Gastroesophageal sphincter (tissue), 4 donors: ENCODE results near the gene EXOG. TPM values are rescaled to one million over a fixed set of nuclear protein-coding genes. Genes with fewer than 3 reads are reported as not detected.

Experiments used
- ATAC-seq: fragments of 150-250 bp; one replicate; pipeline ENCODE4 v1.9.1; 2016; ENCODE audit warnings: mild to moderate bottlenecking, moderate library complexity
- H3K27ac ChIP-seq, 4 donors: fragments of 200-600 bp; sonication (generic) in 3 of 4; 1 replicate in 3 of 4; 2 replicates in 1 of 4; pipeline ENCODE4 v1.5.1; 2016 to 2019
- H3K27me3 ChIP-seq: fragments of 200-600 bp; sonication (generic); one replicate; pipeline ENCODE4 v1.5.1; 2019
- H3K36me3 ChIP-seq, 2 donors: fragments of 200-600 bp; sonication (generic); one replicate each; pipeline ENCODE4 v1.5.1; 2019; ENCODE audit warnings: control low read depth in 1 of 2
- H3K4me1 ChIP-seq, 3 donors: fragments of 200-600 bp; sonication (generic); 1 replicate in 2 of 3; 2 replicates in 1 of 3; pipeline ENCODE4 v1.5.1; 2016 to 2019; ENCODE audit warnings: control low read depth in 2 of 3
- H3K4me3 ChIP-seq, 2 donors: fragments of 200-600 bp; sonication (generic); one replicate each; pipeline ENCODE4 v1.5.1; 2019; ENCODE audit warnings: mild to moderate bottlenecking in 1 of 2, moderate library complexity in 1 of 2
- H3K9me3 ChIP-seq, 3 donors: fragments of 200-600 bp; sonication (generic); one replicate each; pipeline ENCODE4 v1.5.1; 2017 to 2019; ENCODE audit warnings: control low read depth in 2 of 3
- EP300 ChIP-seq: sonication (generic); formaldehyde crosslinking; IDR thresholded peaks from one replicate; pipeline ENCODE4 v1.6.1; 2017; ENCODE audit warnings: antibody characterized with exemption, mild to moderate bottlenecking
- POLR2A ChIP-seq, 2 donors: fragments of 450-650 bp; IDR thresholded peaks; one replicate each; pipeline ENCODE4 v1.6.1; 2017; ENCODE audit warnings: antibody characterized with exemption in 2 of 2, mild to moderate bottlenecking in 2 of 2, moderate library complexity in 1 of 2
- POLR2AphosphoS5 ChIP-seq: sonication (generic); formaldehyde crosslinking; IDR thresholded peaks from one replicate; pipeline ENCODE4 v1.6.1; 2017; ENCODE audit warnings: antibody characterized with exemption
- WGBS, 2 donors: methylation state at CpG; one replicate each; pipeline ENCODE4 v1.1.5; 2018; ENCODE audit warnings: low coverage in 1 of 2; 5-methylcytosine and 5-hydroxymethylcytosine counted together
- total RNA-seq, 4 donors: library from RNA; depleted of rRNA; stranded (reverse); fragments of >200 nt; gene quantifications; one replicate each; pipeline ENCODE4 v1.1.0, GENCODE V29; 2016
- TF ChIP-seq, protein P1 (sequence below), 4 experiments: fragments of 200-600 bp in 2 of 4; fragments of 450-650 bp in 2 of 4; sonication (generic) in 1 of 4; IDR thresholded peaks; one replicate each; pipeline ENCODE4 v1.5.1; 2017 to 2019; ENCODE audit warnings: antibody characterized with exemption in 4 of 4, mild to moderate bottlenecking in 2 of 4, moderate library complexity in 2 of 4

Gene EXOG
- total RNA-seq, 4 donors from 2014 or later, result 10.5 to 38.3 (median 19.3) TPM

DNA sequence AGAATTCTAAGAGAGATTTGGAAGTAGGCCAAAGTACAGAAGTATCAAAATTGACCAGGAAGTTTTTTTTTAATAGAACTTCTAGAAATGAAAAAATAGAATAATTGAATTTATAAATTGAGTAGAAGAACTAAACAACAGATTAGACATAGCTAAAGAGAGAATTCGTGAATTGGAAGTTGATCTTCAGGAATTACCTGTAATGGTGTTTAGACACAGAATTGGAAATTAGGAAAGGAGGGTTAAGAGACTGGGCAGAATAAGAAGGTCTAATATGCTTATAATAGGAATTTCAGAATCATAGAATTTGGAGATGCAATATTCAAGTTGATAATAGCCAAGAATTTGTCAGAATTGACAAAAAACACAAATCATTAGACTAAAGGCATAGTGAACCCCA is 26.3 kb upstream of the EXOG start:
- TF ChIP-seq POLR2AphosphoS5 (no peak), EP300 (no peak)
- TF ChIP-seq, protein P1, sequence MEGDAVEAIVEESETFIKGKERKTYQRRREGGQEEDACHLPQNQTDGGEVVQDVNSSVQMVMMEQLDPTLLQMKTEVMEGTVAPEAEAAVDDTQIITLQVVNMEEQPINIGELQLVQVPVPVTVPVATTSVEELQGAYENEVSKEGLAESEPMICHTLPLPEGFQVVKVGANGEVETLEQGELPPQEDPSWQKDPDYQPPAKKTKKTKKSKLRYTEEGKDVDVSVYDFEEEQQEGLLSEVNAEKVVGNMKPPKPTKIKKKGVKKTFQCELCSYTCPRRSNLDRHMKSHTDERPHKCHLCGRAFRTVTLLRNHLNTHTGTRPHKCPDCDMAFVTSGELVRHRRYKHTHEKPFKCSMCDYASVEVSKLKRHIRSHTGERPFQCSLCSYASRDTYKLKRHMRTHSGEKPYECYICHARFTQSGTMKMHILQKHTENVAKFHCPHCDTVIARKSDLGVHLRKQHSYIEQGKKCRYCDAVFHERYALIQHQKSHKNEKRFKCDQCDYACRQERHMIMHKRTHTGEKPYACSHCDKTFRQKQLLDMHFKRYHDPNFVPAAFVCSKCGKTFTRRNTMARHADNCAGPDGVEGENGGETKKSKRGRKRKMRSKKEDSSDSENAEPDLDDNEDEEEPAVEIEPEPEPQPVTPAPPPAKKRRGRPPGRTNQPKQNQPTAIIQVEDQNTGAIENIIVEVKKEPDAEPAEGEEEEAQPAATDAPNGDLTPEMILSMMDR (IDR thresholded peaks at IDR 0.05), result no peak
- ATAC-seq, result no peak
- H3K4me1 ChIP-seq, result peaks cover 0 to 19% (median 4%) of the 10 kb centered on the region in 3 donors
- H3K27ac ChIP-seq, result no peak overlapping the region
- H3K36me3 ChIP-seq, result no peaks in the 10 kb centered on the region
- no peak overlapping the region for H3K4me3 ChIP-seq
- H3K27me3 ChIP-seq, result no peaks in the 10 kb centered on the region
- H3K9me3 ChIP-seq, result peaks cover 0 to 11% (median 0%) of the 10 kb centered on the region in 3 donors
- WGBS, 2 donors, result 91 to 100% methylated on average over 1 of the region's 1 CpG

DNA sequence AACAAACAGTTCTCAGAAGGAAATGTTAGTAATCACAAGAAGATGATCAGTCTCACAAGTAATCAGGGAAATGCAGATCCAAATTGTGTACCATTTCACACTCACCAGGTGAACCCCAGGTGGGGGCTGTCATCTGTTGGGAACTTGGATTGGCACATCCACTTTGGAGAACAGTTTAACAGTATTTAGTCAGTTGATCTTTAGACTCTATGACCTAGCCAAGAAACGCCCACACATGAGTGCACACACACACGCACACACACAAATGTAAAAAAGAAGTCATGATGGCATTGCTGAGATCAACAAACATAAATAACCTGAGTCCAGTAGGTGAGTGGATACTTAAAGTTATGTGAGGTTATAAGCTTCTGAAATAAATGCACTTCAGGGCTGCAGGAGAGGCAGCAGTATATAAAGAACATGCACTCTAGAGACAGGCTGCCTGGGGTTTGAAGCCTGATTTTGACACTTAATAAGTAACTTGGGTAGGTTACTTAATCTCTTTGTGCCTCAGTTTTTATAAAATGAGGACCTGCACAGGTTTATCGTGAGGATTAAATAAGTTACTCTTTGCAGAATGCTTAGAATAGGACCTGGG is 24.8 kb upstream of the EXOG start:
- no peaks in the 10 kb centered on the region for H3K36me3 ChIP-seq
- no peak for ATAC-seq
- H3K27me3 ChIP-seq, result no peaks in the 10 kb centered on the region
- H3K4me1 ChIP-seq, result peaks cover 0 to 19% (median 4%) of the 10 kb centered on the region in 3 donors
- TF ChIP-seq, protein P1 (IDR thresholded peaks at IDR 0.05), result no peak
- TF ChIP-seq POLR2A (IDR thresholded peaks at IDR 0.05), result no peak
- H3K9me3 ChIP-seq, result peaks cover 0 to 11% (median 0%) of the 10 kb centered on the region in 3 donors
- H3K27ac ChIP-seq, result no peak overlapping the region
- 83 to 85% methylated on average over 3 of the region's 3 CpGs for WGBS, 2 donors
- no peak overlapping the region for H3K4me3 ChIP-seq

DNA sequence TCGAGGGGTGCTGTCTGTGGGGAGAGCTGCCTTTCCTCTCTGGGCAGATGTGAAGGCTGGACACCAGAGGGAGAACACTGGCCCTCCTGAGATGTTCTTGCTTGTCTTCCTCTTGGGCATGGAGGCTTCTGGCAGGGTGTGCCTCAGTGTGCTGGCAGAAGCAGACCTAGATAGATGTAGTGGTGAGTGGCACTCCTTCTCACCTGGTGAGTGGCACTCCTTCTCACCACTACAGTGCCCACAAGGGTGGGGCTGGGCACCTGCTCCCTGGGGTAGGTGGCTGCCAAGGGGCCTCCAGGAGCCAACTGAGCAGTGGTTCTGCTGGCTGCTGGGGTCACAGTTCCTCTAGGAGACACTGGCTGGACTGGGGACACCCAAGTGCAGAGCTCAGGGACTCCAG is 23.8 kb upstream of the EXOG start:
- Histone ChIP-seq H3K27ac (no peak overlapping the region), H3K4me3 (no peak overlapping the region), H3K36me3 (peaks cover 0 to 5% of the 10 kb centered on the region in 2 donors), H3K27me3 (no peaks in the 10 kb centered on the region), H3K9me3 (peaks cover 0 to 11% (median 0%) of the 10 kb centered on the region in 3 donors), H3K4me1 (peaks cover 0 to 19% (median 4%) of the 10 kb centered on the region in 3 donors)
- no CpG with 5 or more reads among the region's 1 CpG for WGBS, 2 donors
- TF ChIP-seq POLR2AphosphoS5, result no peak
- no peak for TF ChIP-seq POLR2A (IDR thresholded peaks at IDR 0.05)
- TF ChIP-seq EP300, result no peak
- TF ChIP-seq, protein P1 (IDR thresholded peaks at IDR 0.05), result no peak
- no peak for ATAC-seq

DNA sequence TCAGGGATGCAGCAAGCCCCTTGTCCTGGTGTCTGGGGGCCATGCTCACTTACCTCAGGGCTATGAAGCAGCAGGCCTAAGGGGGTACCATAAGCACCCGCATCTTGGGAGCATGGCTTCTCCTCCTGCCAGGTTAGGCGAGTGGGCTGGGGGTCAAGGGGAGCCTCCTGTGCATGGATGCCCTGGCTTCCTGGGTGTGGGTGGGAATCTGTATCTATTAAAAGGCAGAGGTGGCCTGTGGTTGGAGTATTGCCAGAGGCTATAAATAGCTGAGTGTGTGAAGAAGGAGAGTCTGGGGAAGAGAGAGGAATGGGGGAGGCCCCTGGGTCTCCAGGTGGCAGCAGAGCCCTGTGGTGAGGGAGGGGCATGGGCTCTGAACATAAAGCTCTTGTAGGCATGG is 22.9 kb upstream of the EXOG start:
- Histone ChIP-seq H3K36me3 (peaks cover 0 to 14% of the 10 kb centered on the region in 2 donors), H3K9me3 (peaks cover 0 to 11% (median 0%) of the 10 kb centered on the region in 3 donors), H3K4me1 (peaks cover 0 to 19% (median 4%) of the 10 kb centered on the region in 3 donors), H3K27ac (no peak overlapping the region), H3K27me3 (no peaks in the 10 kb centered on the region), H3K4me3 (no peak overlapping the region)
- no peak for TF ChIP-seq EP300
- TF ChIP-seq, protein P1 (IDR thresholded peaks at IDR 0.05), result no peak
- no peak for TF ChIP-seq POLR2A (IDR thresholded peaks at IDR 0.05)
- no CpG with 5 or more reads among the region's 2 CpGs for WGBS, 2 donors
- no peak for ATAC-seq

DNA sequence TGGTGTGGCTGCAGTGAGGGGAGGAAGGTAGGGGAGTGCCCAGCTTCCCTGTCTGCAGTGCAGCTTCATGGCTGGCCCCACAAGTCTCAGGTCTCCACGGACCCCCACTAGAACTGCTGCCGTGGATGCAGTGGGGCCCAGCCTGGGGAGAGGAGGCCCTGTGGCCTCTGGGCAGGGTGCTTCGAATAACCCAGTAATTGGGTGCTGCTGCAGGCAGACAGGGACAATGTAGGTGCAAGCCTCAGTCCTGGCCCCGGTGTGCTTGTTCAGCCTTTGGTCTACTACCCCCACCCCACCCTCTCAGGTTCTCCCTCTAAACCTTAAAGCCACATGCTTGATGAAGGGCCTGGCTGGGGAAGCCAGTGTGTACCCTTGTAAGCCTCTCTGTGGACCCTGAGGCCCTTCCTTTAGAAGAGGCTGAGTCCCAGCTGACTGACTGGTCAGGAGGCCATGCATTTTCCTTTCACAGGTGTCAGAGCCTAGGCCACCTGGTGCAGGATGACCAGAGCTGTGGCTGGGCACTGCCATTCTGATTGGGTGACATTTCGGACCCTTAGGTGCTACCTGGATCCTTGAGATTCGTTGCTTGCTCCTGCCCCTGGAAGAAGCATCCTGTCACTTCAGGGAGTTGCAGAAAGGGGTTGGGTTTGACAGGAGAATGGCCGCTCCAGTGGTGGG is 21.1 kb upstream of the EXOG start:
- H3K27ac ChIP-seq, result no peak overlapping the region
- TF ChIP-seq POLR2A (IDR thresholded peaks at IDR 0.05), result no peak
- TF ChIP-seq POLR2AphosphoS5, result no peak
- TF ChIP-seq, protein P1 (IDR thresholded peaks at IDR 0.05), result no peak
- TF ChIP-seq EP300, result no peak
- peaks cover 0 to 19% (median 4%) of the 10 kb centered on the region in 3 donors for H3K4me1 ChIP-seq
- 100% methylated on average over 1 to 2 of the region's 7 CpGs for WGBS, 2 donors
- H3K36me3 ChIP-seq, result peaks cover 0 to 32% of the 10 kb centered on the region in 2 donors
- ATAC-seq, result no peak
- H3K4me3 ChIP-seq, result no peak overlapping the region
- no peaks in the 10 kb centered on the region for H3K27me3 ChIP-seq
- peaks cover 0 to 3% (median 0%) of the 10 kb centered on the region in 3 donors for H3K9me3 ChIP-seq
